ENCODE measurements around the gene ANXA4. TPM values are rescaled to one million over a fixed set of nuclear protein-coding genes. Genes with fewer than 3 reads are reported as not detected.
A peak's percentile ranks its signal among the peaks of the same experiment; 100 is the strongest.

The ANXA4 gene
- polyA plus RNA-seq, 1 of the 3 experiments (the other 2 are of a cell fraction): 137 TPM

DNA sequence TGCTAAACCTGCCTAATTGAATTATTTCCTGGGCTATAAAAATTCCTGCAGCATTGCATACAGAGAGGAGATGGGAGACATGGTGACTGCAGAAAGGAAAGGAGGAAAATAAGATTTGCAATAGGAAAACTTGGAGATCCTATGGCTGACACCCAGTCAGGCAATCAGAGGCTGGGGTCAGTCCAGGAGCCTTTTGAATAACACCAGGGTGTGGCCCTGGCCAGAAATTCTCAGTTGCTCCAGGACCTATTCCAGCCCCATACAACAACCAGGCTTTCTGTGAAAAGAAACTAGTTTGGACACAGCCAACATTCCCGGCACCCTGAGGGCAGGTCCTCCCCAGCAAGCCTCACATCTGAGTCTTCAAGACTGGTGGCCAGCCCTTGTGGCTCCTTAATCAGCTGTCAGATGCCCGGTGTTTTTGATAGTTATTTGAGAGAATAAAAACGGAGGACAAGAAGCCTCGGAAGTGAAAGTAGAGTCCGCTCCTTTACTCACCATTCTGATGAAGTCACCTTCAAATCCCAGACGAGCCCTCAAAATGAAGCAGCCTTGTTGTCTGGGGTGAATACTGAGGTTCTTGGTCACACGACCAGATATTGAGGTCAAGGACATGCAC, 56.5 kb downstream of the ANXA4 start:
- Histone ChIP-seq H3K27me3 (ENCODE audit: insufficient read depth) (no peaks in the 10 kb centered on the region), H4K20me1 (ENCODE audit: insufficient read depth) (no peaks in the 10 kb centered on the region), H3K9me3 (no peaks in the 10 kb centered on the region), H3K4me1 (ENCODE audit: control insufficient read depth in 1 of 2, insufficient read depth in 2 of 2, low read depth in 1 of 2, low read length in 1 of 2) (peaks cover 14 to 17% of the 10 kb centered on the region in 2 experiments; a peak in 3 of 4 replicates), H3K36me3 (replicated peaks in 1 of 2; ENCODE audit: control insufficient read depth in 1 of 2, insufficient read depth in 2 of 2, low read length in 1 of 2) (peaks cover 0 to 3% of the 10 kb centered on the region in 2 experiments), H3K27ac (ENCODE audit: low read depth in 2 of 2, low read length in 1 of 2) (peak overlapping the region; percentile 65 to 66), H3K4me2 (peak overlapping the region; percentile 69), H3F3A (replicated peaks; ENCODE audit: insufficient read depth) (peaks cover 4% of the 10 kb centered on the region), H3K79me2 (ENCODE audit: insufficient read depth) (no peaks in the 10 kb centered on the region), H2AFZ (ENCODE audit: low read depth) (peak overlapping the region; percentile 49; the same call in 1 of the 2 replicates), H3K9ac (peak overlapping the region; percentile 54), H3K4me3 (ENCODE audit: low read depth in 2 of 2, low read length in 1 of 2) (peak overlapping the region in 1 of 2 experiments; percentile 30; a peak in 2 of 4 replicates), H3K9me2 (no peaks in the 10 kb centered on the region)
- ChIA-PET CTCF (interaction anchor here (1.4 to 5.5 kb wide), 3 partner anchors 17 to 78 kb away, joined by 3 to 37 read pairs (median 27); no protein-coding TSS in a partner anchor), POLR2A (no interaction called here)
- no peak for DNase-seq
- WGBS (ENCODE audit: low lambda C conversion rate): 61% methylated on average over 6 of the region's 7 CpGs
- TF ChIP-seq, protein P1, sequence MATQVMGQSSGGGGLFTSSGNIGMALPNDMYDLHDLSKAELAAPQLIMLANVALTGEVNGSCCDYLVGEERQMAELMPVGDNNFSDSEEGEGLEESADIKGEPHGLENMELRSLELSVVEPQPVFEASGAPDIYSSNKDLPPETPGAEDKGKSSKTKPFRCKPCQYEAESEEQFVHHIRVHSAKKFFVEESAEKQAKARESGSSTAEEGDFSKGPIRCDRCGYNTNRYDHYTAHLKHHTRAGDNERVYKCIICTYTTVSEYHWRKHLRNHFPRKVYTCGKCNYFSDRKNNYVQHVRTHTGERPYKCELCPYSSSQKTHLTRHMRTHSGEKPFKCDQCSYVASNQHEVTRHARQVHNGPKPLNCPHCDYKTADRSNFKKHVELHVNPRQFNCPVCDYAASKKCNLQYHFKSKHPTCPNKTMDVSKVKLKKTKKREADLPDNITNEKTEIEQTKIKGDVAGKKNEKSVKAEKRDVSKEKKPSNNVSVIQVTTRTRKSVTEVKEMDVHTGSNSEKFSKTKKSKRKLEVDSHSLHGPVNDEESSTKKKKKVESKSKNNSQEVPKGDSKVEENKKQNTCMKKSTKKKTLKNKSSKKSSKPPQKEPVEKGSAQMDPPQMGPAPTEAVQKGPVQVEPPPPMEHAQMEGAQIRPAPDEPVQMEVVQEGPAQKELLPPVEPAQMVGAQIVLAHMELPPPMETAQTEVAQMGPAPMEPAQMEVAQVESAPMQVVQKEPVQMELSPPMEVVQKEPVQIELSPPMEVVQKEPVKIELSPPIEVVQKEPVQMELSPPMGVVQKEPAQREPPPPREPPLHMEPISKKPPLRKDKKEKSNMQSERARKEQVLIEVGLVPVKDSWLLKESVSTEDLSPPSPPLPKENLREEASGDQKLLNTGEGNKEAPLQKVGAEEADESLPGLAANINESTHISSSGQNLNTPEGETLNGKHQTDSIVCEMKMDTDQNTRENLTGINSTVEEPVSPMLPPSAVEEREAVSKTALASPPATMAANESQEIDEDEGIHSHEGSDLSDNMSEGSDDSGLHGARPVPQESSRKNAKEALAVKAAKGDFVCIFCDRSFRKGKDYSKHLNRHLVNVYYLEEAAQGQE (IDR thresholded peaks at IDR 0.05; ENCODE audit: low read depth, low read length): no peak
- TF ChIP-seq, protein P2, sequence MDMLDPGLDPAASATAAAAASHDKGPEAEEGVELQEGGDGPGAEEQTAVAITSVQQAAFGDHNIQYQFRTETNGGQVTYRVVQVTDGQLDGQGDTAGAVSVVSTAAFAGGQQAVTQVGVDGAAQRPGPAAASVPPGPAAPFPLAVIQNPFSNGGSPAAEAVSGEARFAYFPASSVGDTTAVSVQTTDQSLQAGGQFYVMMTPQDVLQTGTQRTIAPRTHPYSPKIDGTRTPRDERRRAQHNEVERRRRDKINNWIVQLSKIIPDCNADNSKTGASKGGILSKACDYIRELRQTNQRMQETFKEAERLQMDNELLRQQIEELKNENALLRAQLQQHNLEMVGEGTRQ (IDR thresholded peaks at IDR 0.05; ENCODE audit: borderline replicate concordance, low read depth, low read length): no peak
- TF ChIP-seq CHD2 (IDR thresholded peaks at IDR 0.05; ENCODE audit: low read length, partially characterized antibody) (no peak), FOXJ3 (CRISPR knock-in tag; IDR thresholded peaks at IDR 0.05) (no peak), EZH2phosphoT487 (IDR thresholded peaks at IDR 0.05; ENCODE audit: borderline replicate concordance, low read depth) (no peak), FOXM1 (IDR thresholded peaks at IDR 0.05; ENCODE audit: low read depth) (no peak), FOSL2 (IDR thresholded peaks at IDR 0.05; ENCODE audit: borderline replicate concordance, low read depth) (no peak), NRF1 (IDR thresholded peaks at IDR 0.05; ENCODE audit: low read depth, low read length) (no peak), MEF2A (IDR thresholded peaks at IDR 0.05; ENCODE audit: borderline replicate concordance, low read depth) (no peak), YY1 (IDR thresholded peaks at IDR 0.05; ENCODE audit: low read depth) (no peak), GABPA (IDR thresholded peaks at IDR 0.05; ENCODE audit: low read depth) (no peak), MXI1 (IDR thresholded peaks at IDR 0.05; ENCODE audit: low read depth, low read length) (no peak), POLR2AphosphoS5 (IDR thresholded peaks at IDR 0.05; ENCODE audit: low read depth, low read length) (peak; percentile 23; the same call in 1 of the 2 replicates)
- TF ChIP-seq, protein P3, sequence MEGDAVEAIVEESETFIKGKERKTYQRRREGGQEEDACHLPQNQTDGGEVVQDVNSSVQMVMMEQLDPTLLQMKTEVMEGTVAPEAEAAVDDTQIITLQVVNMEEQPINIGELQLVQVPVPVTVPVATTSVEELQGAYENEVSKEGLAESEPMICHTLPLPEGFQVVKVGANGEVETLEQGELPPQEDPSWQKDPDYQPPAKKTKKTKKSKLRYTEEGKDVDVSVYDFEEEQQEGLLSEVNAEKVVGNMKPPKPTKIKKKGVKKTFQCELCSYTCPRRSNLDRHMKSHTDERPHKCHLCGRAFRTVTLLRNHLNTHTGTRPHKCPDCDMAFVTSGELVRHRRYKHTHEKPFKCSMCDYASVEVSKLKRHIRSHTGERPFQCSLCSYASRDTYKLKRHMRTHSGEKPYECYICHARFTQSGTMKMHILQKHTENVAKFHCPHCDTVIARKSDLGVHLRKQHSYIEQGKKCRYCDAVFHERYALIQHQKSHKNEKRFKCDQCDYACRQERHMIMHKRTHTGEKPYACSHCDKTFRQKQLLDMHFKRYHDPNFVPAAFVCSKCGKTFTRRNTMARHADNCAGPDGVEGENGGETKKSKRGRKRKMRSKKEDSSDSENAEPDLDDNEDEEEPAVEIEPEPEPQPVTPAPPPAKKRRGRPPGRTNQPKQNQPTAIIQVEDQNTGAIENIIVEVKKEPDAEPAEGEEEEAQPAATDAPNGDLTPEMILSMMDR (IDR thresholded peaks at IDR 0.05): no peak
- TF ChIP-seq, protein P4, sequence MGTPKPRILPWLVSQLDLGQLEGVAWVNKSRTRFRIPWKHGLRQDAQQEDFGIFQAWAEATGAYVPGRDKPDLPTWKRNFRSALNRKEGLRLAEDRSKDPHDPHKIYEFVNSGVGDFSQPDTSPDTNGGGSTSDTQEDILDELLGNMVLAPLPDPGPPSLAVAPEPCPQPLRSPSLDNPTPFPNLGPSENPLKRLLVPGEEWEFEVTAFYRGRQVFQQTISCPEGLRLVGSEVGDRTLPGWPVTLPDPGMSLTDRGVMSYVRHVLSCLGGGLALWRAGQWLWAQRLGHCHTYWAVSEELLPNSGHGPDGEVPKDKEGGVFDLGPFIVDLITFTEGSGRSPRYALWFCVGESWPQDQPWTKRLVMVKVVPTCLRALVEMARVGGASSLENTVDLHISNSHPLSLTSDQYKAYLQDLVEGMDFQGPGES (IDR thresholded peaks at IDR 0.05; ENCODE audit: low read depth, low read length): no peak
- TF ChIP-seq, protein P5, sequence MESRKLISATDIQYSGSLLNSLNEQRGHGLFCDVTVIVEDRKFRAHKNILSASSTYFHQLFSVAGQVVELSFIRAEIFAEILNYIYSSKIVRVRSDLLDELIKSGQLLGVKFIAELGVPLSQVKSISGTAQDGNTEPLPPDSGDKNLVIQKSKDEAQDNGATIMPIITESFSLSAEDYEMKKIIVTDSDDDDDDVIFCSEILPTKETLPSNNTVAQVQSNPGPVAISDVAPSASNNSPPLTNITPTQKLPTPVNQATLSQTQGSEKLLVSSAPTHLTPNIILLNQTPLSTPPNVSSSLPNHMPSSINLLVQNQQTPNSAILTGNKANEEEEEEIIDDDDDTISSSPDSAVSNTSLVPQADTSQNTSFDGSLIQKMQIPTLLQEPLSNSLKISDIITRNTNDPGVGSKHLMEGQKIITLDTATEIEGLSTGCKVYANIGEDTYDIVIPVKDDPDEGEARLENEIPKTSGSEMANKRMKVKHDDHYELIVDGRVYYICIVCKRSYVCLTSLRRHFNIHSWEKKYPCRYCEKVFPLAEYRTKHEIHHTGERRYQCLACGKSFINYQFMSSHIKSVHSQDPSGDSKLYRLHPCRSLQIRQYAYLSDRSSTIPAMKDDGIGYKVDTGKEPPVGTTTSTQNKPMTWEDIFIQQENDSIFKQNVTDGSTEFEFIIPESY (IDR thresholded peaks at IDR 0.05; ENCODE audit: borderline replicate concordance, low read depth): no peak
- TF ChIP-seq, protein P6, sequence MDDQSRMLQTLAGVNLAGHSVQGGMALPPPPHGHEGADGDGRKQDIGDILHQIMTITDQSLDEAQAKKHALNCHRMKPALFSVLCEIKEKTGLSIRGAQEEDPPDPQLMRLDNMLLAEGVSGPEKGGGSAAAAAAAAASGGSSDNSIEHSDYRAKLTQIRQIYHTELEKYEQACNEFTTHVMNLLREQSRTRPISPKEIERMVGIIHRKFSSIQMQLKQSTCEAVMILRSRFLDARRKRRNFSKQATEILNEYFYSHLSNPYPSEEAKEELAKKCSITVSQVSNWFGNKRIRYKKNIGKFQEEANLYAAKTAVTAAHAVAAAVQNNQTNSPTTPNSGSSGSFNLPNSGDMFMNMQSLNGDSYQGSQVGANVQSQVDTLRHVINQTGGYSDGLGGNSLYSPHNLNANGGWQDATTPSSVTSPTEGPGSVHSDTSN (IDR thresholded peaks at IDR 0.05): peak; percentile 4; the same call in 1 of the 2 replicates
- TF ChIP-seq, protein P7, sequence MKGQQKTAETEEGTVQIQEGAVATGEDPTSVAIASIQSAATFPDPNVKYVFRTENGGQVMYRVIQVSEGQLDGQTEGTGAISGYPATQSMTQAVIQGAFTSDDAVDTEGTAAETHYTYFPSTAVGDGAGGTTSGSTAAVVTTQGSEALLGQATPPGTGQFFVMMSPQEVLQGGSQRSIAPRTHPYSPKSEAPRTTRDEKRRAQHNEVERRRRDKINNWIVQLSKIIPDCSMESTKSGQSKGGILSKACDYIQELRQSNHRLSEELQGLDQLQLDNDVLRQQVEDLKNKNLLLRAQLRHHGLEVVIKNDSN (IDR thresholded peaks at IDR 0.05; ENCODE audit: borderline replicate concordance, low read depth): 0 out of 2 replicates have a peak, but pooled peaks have one; percentile 8
- TF ChIP-seq, protein P8, sequence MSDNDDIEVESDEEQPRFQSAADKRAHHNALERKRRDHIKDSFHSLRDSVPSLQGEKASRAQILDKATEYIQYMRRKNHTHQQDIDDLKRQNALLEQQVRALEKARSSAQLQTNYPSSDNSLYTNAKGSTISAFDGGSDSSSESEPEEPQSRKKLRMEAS (IDR thresholded peaks at IDR 0.05; ENCODE audit: low read depth): no peak

All from SK-N-SH (cell line).